IPS-15b (cell line): Measurements from ENCODE around the gene ZNF710.
"Not testable (repeated sequence)": the region's sequence is repeated elsewhere in the genome, so short reads cannot be mapped to it uniquely, and the experiment has no call there.

Source experiments
- H3K27me3 ChIP-seq: one replicate; pipeline ENCODE4 v1.6.1; 2013; ENCODE audit warnings: low read length; ENCODE audit not compliant: control insufficient read depth, insufficient read depth
- H3K36me3 ChIP-seq: one replicate; pipeline ENCODE4 v1.6.1; 2013; ENCODE audit warnings: low read length; ENCODE audit not compliant: control insufficient read depth, insufficient read depth
- H3K4me1 ChIP-seq: one replicate; pipeline ENCODE4 v1.6.1; 2013; ENCODE audit warnings: mild to moderate bottlenecking, low read length; ENCODE audit not compliant: control insufficient read depth, insufficient read depth
- H3K4me3 ChIP-seq: one replicate; pipeline ENCODE4 v1.5.1; 2013; ENCODE audit warnings: low read depth, low read length
- H3K9ac ChIP-seq: one replicate; pipeline ENCODE4 v1.6.1; 2013; ENCODE audit warnings: low read depth, mild to moderate bottlenecking, low read length
- H3K9me3 ChIP-seq: one replicate; pipeline ENCODE4 v1.6.1; 2013; ENCODE audit warnings: mild to moderate bottlenecking, low read length; ENCODE audit not compliant: control insufficient read depth, insufficient read depth

Gene ZNF710

GRCh38 chr15:90067953-90068606 lies 67.0 kb downstream of the ZNF710 start:
- H3K9ac ChIP-seq = no peak overlapping the region
- H3K36me3 ChIP-seq = peaks cover 15% of the 10 kb centered on the region

GRCh38 chr15:90070623-90071022 lies 69.5 kb downstream of the ZNF710 start:
- not testable (repeated sequence) for H3K27me3 ChIP-seq, H3K4me3 ChIP-seq, H3K9me3 ChIP-seq, H3K9ac ChIP-seq, H3K4me1 ChIP-seq
- H3K36me3 ChIP-seq = peaks cover 20% of the 10 kb centered on the region

More at GRCh38 chr15:90067953-90068606, 67.0 kb downstream of the ZNF710 start:
- Histone ChIP-seq H3K27me3 (no peaks in the 10 kb centered on the region), H3K9me3 (no peaks in the 10 kb centered on the region), H3K4me1 (peaks cover 11% of the 10 kb centered on the region), H3K4me3 (no peak overlapping the region)

- Histone ChIP-seq H3K4me1 (no peaks in the 10 kb centered on the region), H3K9me3 (no peaks in the 10 kb centered on the region), H3K9ac (no peak overlapping the region)
Observed at GRCh38 chr15:90071220-90071807, 70.2 kb downstream of the ZNF710 start.

GRCh38 chr15:90072978-90073640 lies 72.0 kb downstream of the ZNF710 start:
- H3K4me1 ChIP-seq = no peaks in the 10 kb centered on the region
- H3K27me3 ChIP-seq = no peaks in the 10 kb centered on the region
- no peak overlapping the region for H3K4me3 ChIP-seq
- no peaks in the 10 kb centered on the region for H3K9me3 ChIP-seq
- no peak overlapping the region for H3K9ac ChIP-seq
- peaks cover 14% of the 10 kb centered on the region for H3K36me3 ChIP-seq

More at GRCh38 chr15:90071220-90071807, 70.2 kb downstream of the ZNF710 start:
- H3K4me3 ChIP-seq = no peak overlapping the region
- H3K36me3 ChIP-seq = peaks cover 20% of the 10 kb centered on the region
- H3K27me3 ChIP-seq = no peaks in the 10 kb centered on the region

GRCh38 chr15:90074023-90074422 lies 72.9 kb downstream of the ZNF710 start:
- H3K9me3 ChIP-seq = no peaks in the 10 kb centered on the region
- H3K36me3 ChIP-seq = peaks cover 12% of the 10 kb centered on the region
- no peak overlapping the region for H3K4me3 ChIP-seq
- H3K4me1 ChIP-seq = no peaks in the 10 kb centered on the region
- H3K9ac ChIP-seq = no peak overlapping the region
- no peaks in the 10 kb centered on the region for H3K27me3 ChIP-seq

- Histone ChIP-seq H3K4me3 (no peak overlapping the region), H3K9me3 (no peaks in the 10 kb centered on the region), H3K27me3 (no peaks in the 10 kb centered on the region), H3K4me1 (no peaks in the 10 kb centered on the region), H3K36me3 (peaks cover 19% of the 10 kb centered on the region), H3K9ac (no peak overlapping the region)
Observed at GRCh38 chr15:90074916-90075315, 73.8 kb downstream of the ZNF710 start.

- Histone ChIP-seq H3K9ac (no peak overlapping the region), H3K27me3 (no peaks in the 10 kb centered on the region), H3K9me3 (no peaks in the 10 kb centered on the region), H3K36me3 (peaks cover 19% of the 10 kb centered on the region), H3K4me3 (no peak overlapping the region), H3K4me1 (no peaks in the 10 kb centered on the region)
Observed at GRCh38 chr15:90075420-90076289, 74.5 kb downstream of the ZNF710 start.

GRCh38 chr15:90076716-90077115 lies 75.6 kb downstream of the ZNF710 start:
- no peaks in the 10 kb centered on the region for H3K4me1 ChIP-seq
- H3K36me3 ChIP-seq = peaks cover 19% of the 10 kb centered on the region

GRCh38 chr15:90078965-90079364 lies 77.8 kb downstream of the ZNF710 start:
- Histone ChIP-seq H3K27me3 (no peaks in the 10 kb centered on the region), H3K36me3 (peaks cover 13% of the 10 kb centered on the region), H3K9me3 (no peaks in the 10 kb centered on the region), H3K9ac (no peak overlapping the region), H3K4me3 (no peak overlapping the region), H3K4me1 (no peaks in the 10 kb centered on the region)

More at GRCh38 chr15:90076716-90077115, 75.6 kb downstream of the ZNF710 start:
- H3K27me3 ChIP-seq = no peaks in the 10 kb centered on the region
- H3K9ac ChIP-seq = no peak overlapping the region
- H3K9me3 ChIP-seq = no peaks in the 10 kb centered on the region
- no peak overlapping the region for H3K4me3 ChIP-seq

GRCh38 chr15:90079619-90080457 lies 78.7 kb downstream of the ZNF710 start:
- Histone ChIP-seq H3K36me3 (peaks cover 16% of the 10 kb centered on the region), H3K4me1 (no peaks in the 10 kb centered on the region), H3K9me3 (no peaks in the 10 kb centered on the region), H3K9ac (no peak overlapping the region), H3K27me3 (no peaks in the 10 kb centered on the region), H3K4me3 (no peak overlapping the region)

- no peaks in the 10 kb centered on the region for H3K9me3 ChIP-seq
- no peak overlapping the region for H3K4me3 ChIP-seq
- no peaks in the 10 kb centered on the region for H3K4me1 ChIP-seq
- H3K27me3 ChIP-seq = no peaks in the 10 kb centered on the region
- H3K9ac ChIP-seq = no peak overlapping the region
- H3K36me3 ChIP-seq = peaks cover 21% of the 10 kb centered on the region
Observed at GRCh38 chr15:90080458-90080755, 79.3 kb downstream of the ZNF710 start.
